Cardiac fibroblast (primary cell): ENCODE data around the gene ZNF688.

Experiments used
- DNase-seq, 2 donors: peaks; one replicate each; pipeline versions ENCODE4 v3.0.0 to v3.0.0-alpha.2; 2010; ENCODE audit warnings: low read depth in 2 of 2
- H3K4me3 ChIP-seq, 2 donors: replicated peaks in 1 of 2; 1 replicate in 1 of 2; 2 replicates in 1 of 2; pipeline ENCODE4 v1.5.1; 2011; ENCODE audit warnings: low read depth in 2 of 2, low read length in 2 of 2, mild to moderate bottlenecking in 2 of 2, moderate library complexity in 1 of 2
- CTCF ChIP-seq: IDR thresholded peaks from one replicate; pipeline ENCODE4 v1.5.1; 2011; ENCODE audit warnings: low read depth, mild to moderate bottlenecking, low read length, inconsistent platforms

Gene ZNF688

GRCh38 chr16:30585022-30585399 is 13.5 kb upstream of the ZNF688 start:
- no peak for TF ChIP-seq CTCF
- H3K4me3 ChIP-seq = peak overlapping the region; percentile 59 to 76
- DNase-seq = peak in 1 of 2 donors; percentile 26

- no peak for DNase-seq
- H3K4me3 ChIP-seq = no peak overlapping the region
- TF ChIP-seq CTCF = no peak
Measured at GRCh38 chr16:30582611-30583340, 11.3 kb upstream of the ZNF688 start.

- H3K4me3 ChIP-seq = no peak overlapping the region
- no peak for TF ChIP-seq CTCF
- DNase-seq = no peak
Measured at GRCh38 chr16:30581457-30581856, 9.9 kb upstream of the ZNF688 start.

- H3K4me3 ChIP-seq = no peak overlapping the region
- no peak for TF ChIP-seq CTCF
- DNase-seq = no peak
Measured at GRCh38 chr16:30574678-30575077, 3.2 kb upstream of the ZNF688 start.

GRCh38 chr16:30570636-30571444 is 674 bp downstream of the ZNF688 start:
- peak; percentile 25 to 36 for DNase-seq
- peak overlapping the region; percentile 63 to 71 for H3K4me3 ChIP-seq
- no peak for TF ChIP-seq CTCF

- H3K4me3 ChIP-seq = no peak overlapping the region
- no peak for DNase-seq
Measured at GRCh38 chr16:30569746-30570635, 1.5 kb downstream of the ZNF688 start.

More at GRCh38 chr16:30569746-30570635, 1.5 kb downstream of the ZNF688 start:
- no peak for TF ChIP-seq CTCF
